ENCODE data around the gene RAD54L. TPM values are rescaled to one million over a fixed set of nuclear protein-coding genes. Genes with fewer than 3 reads are reported as not detected.

Gene RAD54L
- total RNA-seq, 1 experiment from 2014 or later = 29.4 TPM

GRCh38 chr1:46199233-46199749 is 48.3 kb upstream of the RAD54L start:
- Histone ChIP-seq H2AFZ (ENCODE audit: low read length) (no peak overlapping the region), H3K27ac (ENCODE audit: low read length) (no peak overlapping the region), H3K9me3 (ENCODE audit: low read length) (no peaks in the 10 kb centered on the region), H3K79me2 (ENCODE audit: low read length) (peaks cover 23% of the 10 kb centered on the region), H3K4me3 (ENCODE audit: low read length) (peak overlapping the region; percentile 95), H3K9ac (ENCODE audit: low read length) (0 out of 2 replicates have a peak overlapping the region, but pooled peaks have one; percentile 95), H3K4me2 (ENCODE audit: low read length) (peak overlapping the region; percentile 99; the same call in 1 of the 2 replicates), H4K20me1 (ENCODE audit: low read length) (no peaks in the 10 kb centered on the region), H3K27me3 (ENCODE audit: low read length) (no peaks in the 10 kb centered on the region), H3K36me3 (ENCODE audit: low read depth, low read length) (no peaks in the 10 kb centered on the region; the same call in 1 of the 2 replicates), H3K9me2 (replicated peaks; ENCODE audit: low read length) (no peaks in the 10 kb centered on the region), H3F3A (ENCODE audit: low read length, unreplicated experiment) (no peaks in the 10 kb centered on the region), H3K4me1 (ENCODE audit: insufficient read depth, low read length) (peaks cover 9% of the 10 kb centered on the region)
- TF ChIP-seq EZH2phosphoT487 (IDR thresholded peaks at IDR 0.05; ENCODE audit: borderline replicate concordance, low read length) = no peak
- no peak for TF ChIP-seq EZH2 (IDR thresholded peaks at IDR 0.05; ENCODE audit: low read length, unreplicated experiment)
- TF ChIP-seq CTCF (conservative IDR thresholded peaks at IDR 0.05; ENCODE audit: low read depth, low read length) = no peak
- no TSS peak for BruUV-seq (replicated peaks)
- CTCF ChIA-PET = interaction anchor here (1.0 to 1.6 kb wide), 3 partner anchors 16 to 64 kb away, joined by 4 to 7 read pairs (median 7); no protein-coding TSS in a partner anchor
- POLR2A ChIA-PET (ENCODE audit: unreplicated experiment) = interaction anchor here (0.7 kb wide), 1 partner anchor 315 kb away, joined by 3 read pairs; no protein-coding TSS in a partner anchor
- ATAC-seq (no peak), DNase-seq (no peak)
- intact Hi-C loops (cut with micrococcal nuclease) = no loop called here

- DNase-seq (no peak), ATAC-seq (no peak)
- TF ChIP-seq CTCF (conservative IDR thresholded peaks at IDR 0.05; ENCODE audit: low read depth, low read length) (no peak), EZH2 (IDR thresholded peaks at IDR 0.05; ENCODE audit: low read length, unreplicated experiment) (no peak), EZH2phosphoT487 (IDR thresholded peaks at IDR 0.05; ENCODE audit: borderline replicate concordance, low read length) (no peak)
- Histone ChIP-seq H3K27ac (ENCODE audit: low read length) (no peak overlapping the region), H3K79me2 (ENCODE audit: low read length) (no peaks in the 10 kb centered on the region), H3K9me2 (replicated peaks; ENCODE audit: low read length) (no peaks in the 10 kb centered on the region), H3K4me1 (ENCODE audit: insufficient read depth, low read length) (no peaks in the 10 kb centered on the region), H3K36me3 (ENCODE audit: low read depth, low read length) (no peaks in the 10 kb centered on the region), H2AFZ (ENCODE audit: low read length) (no peak overlapping the region), H3F3A (ENCODE audit: low read length, unreplicated experiment) (no peaks in the 10 kb centered on the region), H3K9me3 (ENCODE audit: low read length) (no peaks in the 10 kb centered on the region), H3K4me2 (ENCODE audit: low read length) (no peak overlapping the region), H3K9ac (ENCODE audit: low read length) (no peak overlapping the region), H4K20me1 (ENCODE audit: low read length) (no peaks in the 10 kb centered on the region), H3K4me3 (ENCODE audit: low read length) (no peak overlapping the region), H3K27me3 (ENCODE audit: low read length) (no peaks in the 10 kb centered on the region)
- POLR2A ChIA-PET (ENCODE audit: unreplicated experiment) = no interaction called here
- BruUV-seq (replicated peaks) = no TSS peak
- intact Hi-C loops (cut with micrococcal nuclease) = no loop called here
- CTCF ChIA-PET = no interaction called here
Measured at GRCh38 chr1:46203738-46204405, 43.7 kb upstream of the RAD54L start.

GRCh38 chr1:46204406-46204742 is 43.2 kb upstream of the RAD54L start:
- H3K27ac ChIP-seq (ENCODE audit: low read length) = no peak overlapping the region
- no peak overlapping the region for H2AFZ ChIP-seq (ENCODE audit: low read length)
- no peaks in the 10 kb centered on the region for H3K79me2 ChIP-seq (ENCODE audit: low read length)
- no TSS peak for BruUV-seq (replicated peaks)
- TF ChIP-seq EZH2phosphoT487 (IDR thresholded peaks at IDR 0.05; ENCODE audit: borderline replicate concordance, low read length) (no peak), CTCF (conservative IDR thresholded peaks at IDR 0.05; ENCODE audit: low read depth, low read length) (no peak), EZH2 (IDR thresholded peaks at IDR 0.05; ENCODE audit: low read length, unreplicated experiment) (no peak)
- no peaks in the 10 kb centered on the region for H3K4me1 ChIP-seq (ENCODE audit: insufficient read depth, low read length)
- no peaks in the 10 kb centered on the region for H4K20me1 ChIP-seq (ENCODE audit: low read length)
- no peak overlapping the region for H3K4me2 ChIP-seq (ENCODE audit: low read length)
- H3K36me3 ChIP-seq (ENCODE audit: low read depth, low read length) = no peaks in the 10 kb centered on the region
- H3F3A ChIP-seq (ENCODE audit: low read length, unreplicated experiment) = no peaks in the 10 kb centered on the region
- H3K9me3 ChIP-seq (ENCODE audit: low read length) = no peaks in the 10 kb centered on the region
- ChIA-PET CTCF (interaction anchor here (1.0 kb wide), 1 partner anchor 19 kb away, joined by 15 read pairs; no protein-coding TSS in a partner anchor), POLR2A (ENCODE audit: unreplicated experiment) (no interaction called here)
- no peaks in the 10 kb centered on the region for H3K9me2 ChIP-seq (replicated peaks; ENCODE audit: low read length)
- no peaks in the 10 kb centered on the region for H3K27me3 ChIP-seq (ENCODE audit: low read length)
- no peak overlapping the region for H3K9ac ChIP-seq (ENCODE audit: low read length)
- intact Hi-C loops (cut with micrococcal nuclease) = no loop called here
- no peak overlapping the region for H3K4me3 ChIP-seq (ENCODE audit: low read length)
- ATAC-seq (no peak), DNase-seq (no peak)

All from PC-3 (cell line).